Right lung (tissue), 5 donors: ENCODE measurements around the gene AP5B1. TPM values are rescaled to one million over a fixed set of nuclear protein-coding genes. Genes with fewer than 3 reads are reported as not detected.

Experiments used
- DNase-seq, 2 donors: peaks; one replicate each; pipeline ENCODE4 v3.0.0-alpha.2; 2013
- polyA plus RNA-seq, 5 donors: library from polyadenylated mRNA; unstranded; fragments of 120-200 nt; gene quantifications; one replicate each; pipeline versions ENCODE4 v1.2.1 to v1.2.3, GENCODE V29; 2013; ENCODE audit warnings: inconsistent platforms in 1 of 5, low replicate concordance in 1 of 5; ENCODE audit not compliant: insufficient read length in 5 of 5, insufficient read depth in 1 of 5

The AP5B1 gene
- polyA plus RNA-seq, 5 donors = 2.2 to 4.2 (median 3.4) TPM

DNA sequence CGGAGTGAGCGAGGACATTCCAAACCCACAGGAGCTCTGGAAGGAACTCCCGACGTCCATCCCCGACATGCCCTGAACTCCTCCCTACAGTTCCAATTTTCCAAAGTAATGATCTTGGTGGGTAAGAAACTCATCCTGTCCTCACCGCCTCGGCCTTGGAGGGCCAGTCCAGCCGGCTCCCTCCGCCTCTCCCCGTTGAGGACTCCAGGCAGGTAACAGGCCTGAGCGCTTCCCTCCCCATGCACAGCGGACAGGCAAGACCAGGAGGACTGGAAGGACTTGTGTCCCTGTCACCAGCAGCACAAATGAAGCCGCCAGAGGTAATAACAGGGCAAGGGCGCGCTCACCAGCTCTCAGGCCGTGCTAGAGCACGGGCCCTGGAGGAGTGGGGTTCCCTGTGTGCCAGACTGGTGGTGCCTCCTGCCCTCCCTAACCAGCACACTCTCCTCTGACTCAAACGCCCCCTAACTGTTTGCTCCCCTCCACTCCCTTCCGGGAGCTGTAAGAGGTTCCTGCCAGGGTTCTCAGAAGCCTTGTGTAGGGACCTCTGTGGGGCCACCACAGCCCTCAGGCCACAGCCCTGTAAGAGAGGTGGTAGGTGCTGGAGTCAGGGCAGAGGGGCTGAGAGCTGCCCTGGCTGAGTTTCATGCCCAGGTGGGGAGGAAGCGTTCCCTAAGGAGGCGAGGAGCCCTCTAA, 23.2 kb upstream of the AP5B1 start:
- no peak for DNase-seq

DNA sequence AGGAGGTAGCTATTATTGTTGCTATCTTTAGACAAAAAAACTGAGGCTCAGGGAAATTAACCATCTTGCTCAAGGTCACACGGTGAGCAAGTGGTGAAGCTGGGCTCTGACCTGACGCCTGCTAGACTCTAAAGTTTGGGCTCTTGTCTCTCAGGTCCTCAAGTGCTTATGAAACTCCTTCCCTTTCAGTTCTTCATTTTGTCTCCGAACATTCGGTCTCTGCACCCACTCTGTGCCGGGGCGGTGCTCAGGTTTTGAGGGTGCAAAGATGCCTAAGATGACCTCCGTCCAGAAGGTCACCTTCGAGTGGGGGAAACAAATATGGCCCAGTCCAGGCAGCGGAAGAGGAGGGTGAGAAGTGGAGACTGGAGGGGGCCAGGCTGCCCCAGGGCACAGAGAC, 22.1 kb upstream of the AP5B1 start:
- DNase-seq = no peak

DNA sequence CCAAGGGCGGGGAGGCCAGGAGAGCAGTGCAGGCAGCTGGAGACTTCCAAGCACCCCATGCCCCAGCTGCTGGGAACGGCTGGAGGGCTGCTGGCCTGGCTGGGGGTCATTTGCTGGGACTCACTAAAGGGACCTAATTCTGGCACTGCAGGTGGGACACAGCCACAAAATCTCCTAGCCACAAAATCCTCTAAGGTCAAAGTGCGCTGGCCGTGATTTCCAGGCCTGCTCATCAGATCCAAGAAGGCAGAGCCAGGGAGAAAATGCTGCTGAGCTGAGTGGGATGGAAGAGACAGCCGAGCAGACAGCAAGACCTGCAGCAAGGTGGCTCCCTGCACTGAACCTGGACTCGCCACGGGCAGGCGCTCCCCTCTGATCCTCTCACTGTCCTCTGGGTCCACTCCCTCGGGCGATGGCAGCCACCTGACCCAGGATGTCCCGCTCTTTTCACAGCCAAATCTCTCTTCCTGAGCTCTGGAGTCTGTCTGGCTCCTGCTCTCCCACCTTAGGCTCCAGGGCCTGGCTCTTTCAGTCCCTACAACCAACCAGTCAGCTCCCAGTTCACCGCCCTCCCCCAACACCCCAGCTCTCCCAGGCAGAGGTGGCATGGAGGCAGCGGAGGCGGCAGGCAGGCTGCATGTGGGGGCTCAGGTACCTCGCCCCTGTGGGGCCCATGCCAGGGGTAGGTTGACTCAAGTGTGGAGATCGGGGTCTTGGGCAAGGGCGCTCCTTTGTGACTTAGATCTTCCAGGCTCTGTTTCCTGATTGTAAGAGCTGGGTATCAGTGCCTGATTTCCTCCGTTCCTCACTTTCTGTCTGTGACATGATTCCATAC, 20.6 kb upstream of the AP5B1 start:
- no peak for DNase-seq

DNA sequence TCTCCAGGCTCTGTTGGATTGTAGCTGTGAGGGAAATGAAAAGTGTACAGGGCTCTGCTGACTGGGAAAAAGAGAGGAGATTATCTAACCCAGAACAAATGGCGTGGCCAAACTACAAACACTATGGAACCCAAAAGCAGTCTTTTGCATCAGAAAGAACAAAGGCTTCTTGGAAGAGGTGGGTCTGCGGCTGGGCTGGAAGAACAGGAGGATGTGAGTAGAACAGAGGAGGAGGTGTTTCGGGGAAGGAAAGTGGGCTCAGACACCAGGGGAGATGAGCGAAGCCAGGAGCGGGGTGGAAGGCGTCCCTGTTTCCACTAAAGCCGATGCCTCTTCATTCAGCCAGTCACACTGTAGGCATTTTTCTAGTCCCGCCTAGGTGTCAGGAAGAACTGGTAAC, 18.1 kb upstream of the AP5B1 start:
- no peak for DNase-seq

DNA sequence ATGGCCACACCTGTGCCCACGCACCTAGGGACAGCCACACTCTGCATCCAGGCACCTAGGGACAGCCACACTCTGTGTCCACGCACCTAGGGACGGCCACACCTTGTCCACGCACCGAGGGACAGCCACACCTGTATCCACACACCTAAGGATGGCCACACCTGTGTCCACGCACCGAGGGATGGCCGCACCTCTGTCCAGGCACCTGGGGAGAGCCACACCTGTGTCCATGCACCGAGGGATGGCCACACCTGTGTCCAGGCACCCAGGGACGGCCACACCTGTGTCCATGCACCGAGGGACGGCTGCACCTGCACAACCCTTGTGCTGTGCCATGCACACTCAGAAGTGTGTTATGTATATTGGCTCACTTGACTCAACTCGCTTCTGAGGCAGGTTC, 16.9 kb upstream of the AP5B1 start:
- no peak for DNase-seq

DNA sequence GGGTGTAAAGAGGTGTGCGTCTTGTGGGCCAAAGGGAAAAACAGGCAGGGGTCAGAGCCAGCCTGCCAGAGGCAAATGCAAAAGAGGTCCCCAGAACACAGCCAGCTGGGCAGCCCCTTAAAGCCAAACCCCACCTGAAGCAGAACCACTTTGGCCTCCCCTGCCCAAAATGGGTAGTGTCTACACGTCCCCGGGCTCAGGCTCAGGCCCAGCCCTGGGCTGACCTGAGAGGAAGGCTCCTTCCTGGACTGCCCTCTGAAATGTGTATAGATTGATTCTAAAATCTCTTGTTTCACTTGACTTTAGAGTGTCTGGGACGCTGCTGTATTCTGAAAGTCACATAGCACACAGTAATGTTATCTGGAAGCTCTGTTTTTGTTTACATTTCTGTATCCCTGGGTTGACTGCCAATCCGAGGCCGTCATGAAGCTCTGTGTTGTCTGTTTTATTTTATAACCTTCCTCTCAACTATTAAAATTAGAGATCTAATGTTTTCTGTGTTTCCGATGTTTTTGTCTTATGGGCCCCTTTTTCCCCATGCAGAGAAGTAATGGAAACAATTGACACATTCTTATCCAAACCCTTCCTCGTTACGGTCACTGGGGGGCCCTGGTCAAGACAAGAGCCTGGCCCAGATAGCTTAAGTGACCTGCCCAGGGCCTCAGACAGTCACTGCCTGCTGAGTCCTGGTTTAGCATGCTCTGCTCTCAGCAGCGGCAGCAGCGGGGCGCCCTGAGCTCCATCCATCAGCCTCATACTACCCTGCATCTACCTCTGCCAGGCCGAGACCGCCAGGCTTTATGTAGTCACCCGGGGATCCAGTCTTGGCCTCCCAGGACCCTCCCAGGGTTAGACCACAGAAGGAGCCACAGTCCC, 16.2 kb upstream of the AP5B1 start:
- DNase-seq = no peak

DNA sequence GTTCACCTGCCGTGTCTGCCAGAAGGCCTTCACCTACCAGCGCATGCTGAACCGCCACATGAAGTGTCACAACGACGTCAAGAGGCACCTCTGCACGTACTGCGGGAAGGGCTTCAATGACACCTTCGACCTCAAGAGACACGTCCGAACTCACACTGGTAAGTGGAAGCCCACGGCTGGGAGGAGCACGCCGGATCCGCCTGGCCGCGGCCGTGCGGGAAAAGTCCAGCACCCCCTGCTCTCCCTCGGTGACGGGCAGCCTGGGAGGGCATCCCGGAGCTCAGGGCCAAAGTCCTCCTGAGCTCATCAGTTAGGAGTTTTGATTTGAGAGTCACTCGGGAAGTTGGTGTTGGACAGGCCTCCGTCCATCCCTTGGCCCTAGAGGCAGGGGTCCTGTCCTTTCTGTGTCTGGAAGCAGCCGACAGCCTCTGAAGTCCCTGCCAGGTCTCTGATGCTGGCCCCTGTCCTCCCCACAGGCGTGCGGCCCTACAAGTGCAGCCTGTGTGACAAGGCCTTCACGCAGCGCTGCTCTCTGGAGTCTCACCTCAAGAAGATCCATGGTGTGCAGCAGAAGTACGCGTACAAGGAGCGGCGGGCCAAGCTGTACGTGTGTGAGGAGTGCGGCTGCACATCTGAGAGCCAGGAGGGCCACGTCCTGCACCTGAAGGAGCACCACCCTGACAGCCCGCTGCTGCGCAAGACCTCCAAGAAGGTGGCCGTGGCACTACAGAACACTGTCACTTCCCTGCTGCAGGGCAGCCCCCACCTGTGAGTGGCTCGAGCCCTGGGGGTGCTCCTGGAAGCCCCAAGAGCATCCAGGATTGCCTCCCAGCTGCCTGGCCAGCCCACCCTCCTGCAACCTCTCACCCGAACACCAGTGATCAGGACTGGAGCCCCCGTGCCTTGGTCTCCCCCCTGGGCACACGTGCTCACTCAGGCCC, 14.1 kb upstream of the AP5B1 start:
- DNase-seq = no peak

DNA sequence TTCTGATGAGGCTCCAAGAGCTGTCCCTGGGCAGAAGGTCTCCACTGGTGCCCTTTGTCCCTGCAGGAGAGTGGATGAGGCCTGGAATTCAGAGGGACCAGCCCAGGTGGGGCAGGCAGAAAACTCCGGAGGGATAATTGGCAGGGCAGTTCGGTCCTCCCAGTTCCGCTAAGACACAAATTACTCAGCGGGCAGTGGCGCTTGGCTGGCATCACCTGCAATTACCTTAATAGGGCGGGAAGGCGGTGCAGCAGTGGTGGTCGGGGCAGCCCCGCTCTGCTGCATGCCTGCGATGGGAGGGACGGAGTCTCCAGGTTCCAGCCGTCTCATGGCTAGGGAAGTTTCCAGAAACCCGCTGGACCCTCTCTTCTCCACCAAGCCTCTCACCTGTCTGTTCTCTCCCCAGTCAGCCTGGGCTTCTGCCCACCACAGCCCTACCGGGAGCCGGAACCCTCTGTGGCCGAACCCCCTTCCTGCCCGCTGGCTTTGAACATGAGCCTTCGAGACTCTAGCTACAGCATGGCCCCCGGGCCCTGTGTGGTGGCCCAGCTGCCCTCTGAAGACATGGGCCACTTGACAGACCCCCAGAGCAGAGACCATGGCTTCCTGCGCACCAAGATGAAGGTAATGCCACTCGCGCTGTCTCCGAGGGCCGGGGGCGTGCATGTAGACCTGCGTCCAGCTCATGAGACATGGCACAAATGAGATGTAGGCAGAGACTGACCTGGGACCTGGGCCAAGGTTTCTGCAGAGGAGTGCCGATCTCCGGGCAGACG, 13.0 kb upstream of the AP5B1 start:
- no peak for DNase-seq

DNA sequence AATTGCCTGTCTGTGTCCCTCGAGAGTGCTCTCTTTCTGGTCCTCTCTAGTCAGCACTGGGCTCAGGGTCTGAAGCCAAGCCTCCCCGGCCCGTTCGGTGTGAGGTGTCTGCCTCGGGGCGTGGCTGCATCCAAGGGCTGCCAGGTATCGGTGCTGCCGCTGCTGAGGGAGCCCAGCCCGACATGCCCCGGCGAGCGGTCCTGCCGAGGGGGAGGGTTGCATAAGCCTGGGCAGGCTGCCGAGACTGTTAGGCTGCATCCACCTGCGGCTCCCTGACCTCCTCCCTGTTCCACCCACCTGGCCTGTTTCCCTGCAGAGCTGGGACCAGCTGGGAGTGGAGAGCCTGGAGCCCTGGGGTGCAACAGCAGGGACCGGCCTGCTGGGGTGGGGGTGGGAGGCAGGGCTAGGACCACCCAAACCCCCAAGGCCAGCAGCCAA, 12.4 kb upstream of the AP5B1 start:
- DNase-seq = no peak

DNA sequence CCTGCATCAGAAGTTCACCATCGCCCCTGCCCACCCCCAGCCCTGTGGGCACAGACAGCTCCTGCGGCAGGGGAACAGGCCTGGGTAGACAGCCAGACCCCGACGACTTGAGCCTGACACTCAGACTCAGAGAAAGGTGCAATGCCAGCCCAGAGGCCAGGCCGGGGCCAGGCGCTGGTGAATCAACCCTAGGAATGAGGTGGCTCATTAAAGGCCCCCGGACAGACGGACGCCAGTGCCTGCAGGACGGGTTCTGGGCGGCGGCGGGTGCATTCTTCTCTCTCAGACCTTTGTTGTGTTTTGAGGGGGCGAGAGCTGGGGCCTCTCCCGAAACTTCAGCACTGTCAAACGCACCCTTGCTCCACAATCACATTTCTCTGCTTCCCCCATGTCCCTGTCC, 11.7 kb upstream of the AP5B1 start:
- no peak for DNase-seq

DNA sequence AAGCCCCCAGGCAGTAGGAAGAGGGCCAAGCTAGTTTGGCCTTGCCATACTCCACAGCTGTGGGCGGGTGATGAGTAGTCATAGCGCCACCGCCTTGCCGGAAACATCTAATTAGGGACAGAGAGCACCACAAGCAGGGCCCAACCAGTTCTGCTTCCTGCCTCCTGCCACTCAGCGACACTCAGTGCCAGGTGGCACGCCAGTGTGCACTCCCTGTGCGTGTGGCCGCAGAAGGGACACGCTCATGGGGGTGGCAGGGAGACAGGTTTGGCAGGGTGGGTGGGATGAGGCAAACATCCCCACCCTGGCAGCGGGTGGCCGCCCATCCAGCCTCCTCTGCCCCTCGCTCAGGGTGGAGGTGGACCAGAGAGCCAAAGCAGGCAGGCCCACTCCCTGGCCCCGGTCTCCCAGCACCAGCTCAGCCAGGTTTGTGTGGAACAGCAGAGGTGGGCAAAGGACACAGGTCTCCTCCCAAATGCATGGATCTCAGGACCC, 11.0 kb upstream of the AP5B1 start:
- DNase-seq = no peak

DNA sequence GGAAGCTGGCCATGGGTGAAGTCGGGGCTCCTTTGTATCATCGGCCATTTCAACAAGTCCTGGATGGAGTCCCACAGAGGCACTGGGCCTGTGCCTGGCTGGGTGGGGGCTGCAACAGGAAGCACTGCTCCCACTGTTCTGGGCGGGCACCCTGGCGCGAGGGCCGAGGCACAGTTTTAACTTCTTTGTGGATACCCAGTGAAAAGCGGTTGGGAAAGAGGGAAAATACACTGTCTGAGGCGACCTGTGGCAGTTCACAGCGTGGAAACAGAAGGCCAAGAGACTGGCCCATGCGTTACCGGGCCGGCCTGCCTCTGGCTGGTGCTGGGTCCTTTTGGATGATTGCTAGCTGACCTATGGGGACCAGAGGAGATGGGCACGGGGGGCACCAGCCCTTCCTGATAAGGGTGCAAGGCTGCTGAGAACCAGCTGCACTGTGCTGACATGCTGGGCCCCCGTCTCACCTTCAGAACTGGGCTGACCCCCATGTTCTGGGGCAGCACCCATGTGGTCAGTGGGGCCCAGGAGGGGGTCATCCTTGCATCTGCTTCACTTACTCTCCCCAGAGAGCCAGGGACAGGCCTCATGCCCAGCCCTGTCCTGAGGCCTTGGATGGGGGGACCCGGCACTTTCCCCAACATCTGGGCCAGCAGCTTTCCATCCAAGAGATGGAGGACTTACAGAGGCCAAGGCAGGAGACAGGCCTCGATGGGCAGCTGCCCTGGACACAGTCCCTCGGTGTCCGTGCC, 10.3 kb upstream of the AP5B1 start:
- no peak for DNase-seq

DNA sequence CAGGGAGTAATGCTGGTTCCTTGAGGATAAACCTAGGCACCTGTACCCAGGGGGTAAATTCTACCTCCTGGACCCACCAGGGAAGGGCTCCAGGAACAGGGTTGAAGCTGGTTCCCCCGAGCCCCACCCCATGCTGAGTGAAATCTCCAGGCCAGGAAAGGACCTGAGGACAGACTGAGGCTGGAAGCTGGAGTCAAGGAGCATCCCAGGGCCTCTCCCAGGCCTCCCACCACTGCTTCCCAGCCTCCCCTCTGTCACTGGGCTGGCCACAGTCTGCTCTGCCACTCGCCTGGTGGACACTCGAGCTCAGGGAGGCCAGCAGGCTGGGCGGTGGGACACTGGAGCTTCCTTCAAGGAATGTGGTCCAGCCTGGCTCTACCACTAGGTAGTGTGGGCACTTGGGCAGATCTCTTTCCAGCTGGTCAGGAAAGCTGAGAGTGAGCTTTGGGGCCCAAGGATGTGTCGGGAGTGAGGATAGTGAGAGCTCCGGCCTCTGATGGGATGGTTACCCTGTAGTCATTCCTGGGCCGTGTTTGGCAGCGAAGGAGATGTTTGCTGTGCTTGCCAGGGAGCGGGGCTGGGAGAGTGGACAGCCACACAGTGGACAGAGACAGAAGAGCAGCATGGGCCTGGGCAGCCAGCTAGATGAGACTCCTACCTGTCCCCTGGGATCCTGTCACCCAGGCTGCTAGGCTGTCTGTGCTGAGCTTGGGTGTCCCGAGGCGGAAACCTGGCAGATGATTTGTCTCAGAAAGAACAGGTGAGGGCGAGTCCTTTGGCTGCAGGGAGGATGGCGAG, 9.5 kb upstream of the AP5B1 start:
- DNase-seq = no peak

DNA sequence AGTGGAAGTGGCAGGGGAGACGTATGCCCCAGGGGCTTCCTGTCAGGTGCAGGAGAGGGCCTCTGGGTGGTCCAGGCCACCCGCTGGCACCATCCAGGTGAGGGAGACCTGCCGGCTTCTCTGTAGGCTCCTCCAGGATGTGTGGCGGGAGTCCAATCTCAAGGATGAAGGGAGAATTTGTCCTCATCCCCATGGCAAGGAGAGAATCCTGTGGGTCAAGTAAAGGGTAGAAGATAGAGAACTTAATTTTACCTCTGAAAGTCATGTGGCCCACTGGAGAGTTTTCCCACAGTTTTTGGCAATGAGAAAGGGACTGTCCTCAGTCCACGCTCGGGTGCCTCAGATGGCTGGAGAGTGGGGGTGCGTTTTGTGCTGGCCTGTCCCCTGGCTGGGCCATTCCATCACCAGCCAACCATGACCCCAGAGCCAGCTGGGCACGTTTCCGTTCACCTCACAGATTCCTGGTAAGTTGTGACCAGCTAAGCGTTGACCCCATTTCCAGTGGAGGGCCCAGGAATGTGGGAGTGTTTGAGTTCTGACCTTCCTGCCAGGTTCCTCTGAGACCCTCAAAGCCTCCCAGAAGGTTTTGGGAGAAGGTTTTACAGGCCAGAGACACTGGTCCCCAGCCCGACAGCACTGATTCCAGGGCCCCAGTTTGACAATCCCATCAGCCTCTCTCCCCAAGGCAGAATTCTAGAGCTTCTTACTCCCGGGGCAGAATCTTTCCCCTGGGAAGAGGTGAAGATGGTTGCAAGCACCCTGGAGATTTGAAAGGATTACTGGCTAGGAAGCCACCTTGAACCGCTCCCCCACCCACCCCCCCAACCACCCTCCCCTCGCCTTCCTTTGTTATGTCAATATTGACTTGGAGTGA, 8.7 kb upstream of the AP5B1 start:
- no peak for DNase-seq

DNA sequence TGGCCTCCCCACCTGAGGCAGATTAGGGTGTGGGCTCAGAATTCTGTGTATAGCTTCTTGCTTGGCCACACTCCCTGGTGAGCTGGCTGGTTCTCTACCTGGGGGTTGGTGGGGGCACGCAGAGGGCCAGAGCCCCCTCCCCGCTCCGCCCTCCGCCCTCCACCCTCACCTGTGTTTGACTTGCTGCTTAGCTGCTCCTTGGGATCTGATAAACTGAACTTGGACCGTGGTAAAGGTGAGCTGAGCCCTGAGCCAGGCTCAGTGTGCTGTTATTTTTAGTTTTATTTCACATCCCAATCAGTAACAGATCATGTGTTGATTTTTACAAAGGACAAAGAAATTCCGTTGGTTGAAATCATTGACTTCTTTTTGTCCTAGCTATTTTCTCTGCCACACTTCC, 8.0 kb upstream of the AP5B1 start:
- no peak for DNase-seq

DNA sequence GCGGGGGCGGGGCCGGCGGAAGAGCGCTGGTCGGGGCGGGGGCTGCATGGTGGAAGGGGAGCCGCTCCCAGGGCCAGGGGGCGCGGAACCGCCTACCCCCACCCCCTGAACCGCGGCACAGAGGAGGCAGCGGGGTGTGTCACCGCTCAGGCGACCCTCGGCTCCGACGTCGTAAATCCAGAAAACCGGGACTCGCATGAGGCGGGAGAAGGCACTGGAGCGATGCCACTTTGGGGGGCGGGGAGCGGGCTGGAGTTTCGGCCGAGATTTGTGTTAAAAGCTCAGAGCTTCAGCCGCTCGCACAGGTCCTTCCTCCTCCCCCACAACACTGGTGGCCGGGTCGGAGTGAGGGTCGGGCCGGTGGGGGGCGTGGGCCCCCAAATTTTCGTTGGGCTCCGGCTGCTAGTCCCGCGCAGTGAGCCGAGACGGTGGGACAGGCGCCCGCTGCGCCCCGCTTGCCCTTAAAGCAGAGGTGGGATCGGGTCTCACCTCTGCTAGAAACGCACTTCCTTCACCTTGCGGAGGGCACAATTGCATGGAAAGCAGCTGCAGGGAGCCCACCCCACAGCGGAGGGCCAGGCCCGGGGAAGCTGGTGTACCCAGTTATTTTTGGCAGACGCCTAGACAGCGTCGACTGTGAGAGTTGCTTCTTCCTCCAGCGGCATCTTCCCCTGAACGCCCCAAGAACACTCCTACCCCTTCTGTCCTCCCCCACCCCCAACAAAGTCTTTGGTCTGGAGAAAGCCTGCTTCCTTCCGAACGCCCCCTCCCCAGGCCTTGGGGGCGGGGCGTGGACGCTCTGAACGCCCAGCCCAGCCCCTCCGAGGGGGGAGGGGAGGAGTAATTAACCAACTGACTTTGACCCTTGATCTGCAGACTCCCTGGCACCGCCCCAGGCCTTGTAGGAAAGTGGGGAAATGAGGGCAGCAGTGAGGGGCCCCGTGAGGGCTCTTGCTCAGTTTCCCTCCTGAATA, 7.2 kb upstream of the AP5B1 start:
- DNase-seq = no peak
